ENCODE results near the gene RBP7. TPM values are rescaled to one million over a fixed set of nuclear protein-coding genes. Genes with fewer than 3 reads are reported as not detected.

Gene RBP7
- total RNA-seq, 1 experiment from 2014 or later, result 0.62 TPM

- no peak for DNase-seq (ENCODE audit: extremely low read depth, low read depth)
Observed at GRCh38 chr1:10064416-10065343, 67.7 kb downstream of the RBP7 start.

GRCh38 chr1:10065344-10065685 is 68.3 kb downstream of the RBP7 start:
- no peak for DNase-seq (ENCODE audit: extremely low read depth, low read depth)

Small RNA genes lying within 50 kb of the gene (small RNA-seq; reads per million reads assigned to genes)
- gene MIR5697, result 0 to 0.12 reads per million in 2 experiments

Other genes with a start within 250 kb of the RBP7 start
- 22.1 and 24.4 TPM in 2 replicates for gene CLSTN1, start 173.3 kb upstream of the RBP7 start, total RNA-seq (2014; rRNA removed; shearing (Covaris generic))
- gene CTNNBIP1, start 87.0 kb upstream of the RBP7 start, total RNA-seq (2014; rRNA removed; shearing (Covaris generic)), result 5.4 and 8.0 TPM in 2 replicates
- gene LZIC, start 53.8 kb upstream of the RBP7 start, total RNA-seq (2014; rRNA removed; shearing (Covaris generic)), result 34.0 and 45.2 TPM in 2 replicates
- 2.6 and 3.4 TPM in 2 replicates for gene NMNAT1, start 53.8 kb upstream of the RBP7 start, total RNA-seq (2014; rRNA removed; shearing (Covaris generic))
- gene UBE4B, start 35.7 kb downstream of the RBP7 start, total RNA-seq (2014; rRNA removed; shearing (Covaris generic)), result 18.8 and 23.6 TPM in 2 replicates
- gene KIF1B, start 213.3 kb downstream of the RBP7 start, total RNA-seq (2014; rRNA removed; shearing (Covaris generic)), result 10.9 and 15.2 TPM in 2 replicates